GM06990 (cell line): ENCODE data around the gene LIPN.
A peak's percentile ranks its signal among the peaks of the same experiment; 100 is the strongest.

Experiments
- DNase-seq: peaks from one replicate; pipeline ENCODE4 v3.0.0-alpha.2; 2011; ENCODE audit not compliant: insufficient read length; ENCODE audit errors: extremely low read depth
- H3K27me3 ChIP-seq: replicated peaks from 2 replicates; pipeline ENCODE4 v1.6.0; 2011; ENCODE audit warnings: low read length; ENCODE audit not compliant: control insufficient read depth, insufficient read depth
- H3K36me3 ChIP-seq: 2 replicates; pipeline ENCODE4 v1.5.1; 2011; ENCODE audit warnings: low read length; ENCODE audit not compliant: control insufficient read depth, insufficient read depth
- H3K4me3 ChIP-seq: replicated peaks from 2 replicates; pipeline ENCODE4 v1.5.1; 2011; ENCODE audit warnings: low read depth, mild to moderate bottlenecking, control low read depth, low read length
- CTCF ChIP-seq: IDR thresholded peaks from 2 replicates; pipeline ENCODE4 v1.5.1; 2011; ENCODE audit warnings: low read length, control low read depth, mild to moderate bottlenecking, inconsistent platforms; ENCODE audit not compliant: insufficient read depth, poor library complexity, severe bottlenecking

LIPN gene

GRCh38 chr10:88745633-88746032, 14.2 kb upstream of the LIPN start:
- no peaks in the 10 kb centered on the region for H3K27me3 ChIP-seq
- no peak for TF ChIP-seq CTCF
- DNase-seq, result no peak
- no peak overlapping the region for H3K4me3 ChIP-seq
- H3K36me3 ChIP-seq, result no peaks in the 10 kb centered on the region

GRCh38 chr10:88754287-88754686, 5.5 kb upstream of the LIPN start:
- no peak overlapping the region for H3K4me3 ChIP-seq
- H3K27me3 ChIP-seq, result no peaks in the 10 kb centered on the region
- no peak for DNase-seq
- no peak for TF ChIP-seq CTCF
- H3K36me3 ChIP-seq, result no peaks in the 10 kb centered on the region

GRCh38 chr10:88755753-88756152, 4.1 kb upstream of the LIPN start:
- peak; percentile 18 for DNase-seq
- H3K4me3 ChIP-seq, result no peak overlapping the region
- no peaks in the 10 kb centered on the region for H3K27me3 ChIP-seq
- TF ChIP-seq CTCF, result no peak
- H3K36me3 ChIP-seq, result no peaks in the 10 kb centered on the region

GRCh38 chr10:88756660-88757059, 3.2 kb upstream of the LIPN start:
- no peak overlapping the region for H3K4me3 ChIP-seq
- no peak for DNase-seq
- H3K27me3 ChIP-seq, result no peaks in the 10 kb centered on the region
- H3K36me3 ChIP-seq, result no peaks in the 10 kb centered on the region
- TF ChIP-seq CTCF, result no peak

GRCh38 chr10:88762906-88763305, 3.1 kb downstream of the LIPN start:
- Histone ChIP-seq H3K27me3 (no peaks in the 10 kb centered on the region), H3K4me3 (no peak overlapping the region), H3K36me3 (no peaks in the 10 kb centered on the region)
- DNase-seq, result peak; percentile 16
- TF ChIP-seq CTCF, result no peak

GRCh38 chr10:88763441-88763840, 3.6 kb downstream of the LIPN start:
- no peak for TF ChIP-seq CTCF
- H3K27me3 ChIP-seq, result no peaks in the 10 kb centered on the region
- no peak overlapping the region for H3K4me3 ChIP-seq
- no peaks in the 10 kb centered on the region for H3K36me3 ChIP-seq
- DNase-seq, result no peak
